H9 (cell line): ENCODE measurements around the gene CFAP54. TPM values are rescaled to one million over a fixed set of nuclear protein-coding genes. Genes with fewer than 3 reads are reported as not detected.

ENCODE experiments used
- DNase-seq: peaks from one replicate; pipeline ENCODE4 v3.0.0-alpha.2; 2017
- H2AFZ ChIP-seq: one replicate; pipeline ENCODE4 v1.6.1; 2013; ENCODE audit warnings: mild to moderate bottlenecking, low read length, control low read depth, moderate library complexity
- H2AK5ac ChIP-seq: 2 replicates; pipeline ENCODE4 v1.6.1; 2013; ENCODE audit warnings: low read length, control low read depth, mixed read lengths; ENCODE audit not compliant: insufficient read length
- H2BK120ac ChIP-seq: one replicate; pipeline ENCODE4 v1.6.1; 2013; ENCODE audit warnings: low read depth, mild to moderate bottlenecking, low read length, control low read depth, inconsistent platforms; ENCODE audit not compliant: poor library complexity, severe bottlenecking
- H2BK12ac ChIP-seq: 2 replicates; pipeline ENCODE4 v1.6.1; 2013; ENCODE audit warnings: low read length, control low read depth, mixed read lengths, low read depth; ENCODE audit not compliant: insufficient read length
- H2BK15ac ChIP-seq: 2 replicates; pipeline ENCODE4 v1.6.1; 2013; ENCODE audit warnings: low read depth, low read length, control low read depth
- H2BK20ac ChIP-seq: one replicate; pipeline ENCODE4 v1.6.1; 2013; ENCODE audit warnings: low read depth, mild to moderate bottlenecking, low read length, control low read depth, inconsistent platforms; ENCODE audit not compliant: poor library complexity, severe bottlenecking
- H2BK5ac ChIP-seq: 2 replicates; pipeline ENCODE4 v1.6.1; 2013; ENCODE audit warnings: low read length, control low read depth, mixed read lengths; ENCODE audit not compliant: insufficient read length
- H3K14ac ChIP-seq: 2 replicates; pipeline ENCODE4 v1.6.1; 2013; ENCODE audit warnings: low read length, control low read depth; ENCODE audit not compliant: insufficient read depth
- H3K18ac ChIP-seq: 2 replicates; pipeline ENCODE4 v1.6.1; 2013; ENCODE audit warnings: low read depth, mild to moderate bottlenecking, mixed read lengths, low read length, control low read depth; ENCODE audit not compliant: insufficient read length
- H3K23ac ChIP-seq: 2 replicates; pipeline ENCODE4 v1.6.1; 2013; ENCODE audit warnings: low read length, control low read depth, mixed read lengths, low read depth; ENCODE audit not compliant: insufficient read length
- H3K23me2 ChIP-seq: 2 replicates; pipeline ENCODE4 v1.6.1; 2013; ENCODE audit warnings: low read depth, mild to moderate bottlenecking, mixed read lengths, low read length, control low read depth; ENCODE audit not compliant: insufficient read length, poor library complexity, severe bottlenecking
- H3K27ac ChIP-seq: 2 replicates; pipeline ENCODE4 v1.5.1; 2013; ENCODE audit warnings: low read length, control low read depth, mixed read lengths, low read depth; ENCODE audit not compliant: insufficient read length
- H3K27me3 ChIP-seq: 2 replicates; pipeline ENCODE4 v1.6.1; 2013; ENCODE audit warnings: low read length, control low read depth, inconsistent platforms; ENCODE audit not compliant: insufficient read depth
- H3K4ac ChIP-seq: 2 replicates; pipeline ENCODE4 v1.6.1; 2013; ENCODE audit warnings: low read depth, mild to moderate bottlenecking, control low read depth, inconsistent platforms, low read length, moderate library complexity
- H3K4me1 ChIP-seq: 2 replicates; pipeline ENCODE4 v1.6.1; 2013; ENCODE audit warnings: low read length, control low read depth, inconsistent platforms; ENCODE audit not compliant: insufficient read depth
- H3K4me2 ChIP-seq: 2 replicates; pipeline ENCODE4 v1.6.1; 2013; ENCODE audit warnings: low read length, control low read depth, mixed read lengths; ENCODE audit not compliant: insufficient read length, insufficient read depth
- H3K56ac ChIP-seq: 2 replicates; pipeline ENCODE4 v1.6.1; 2013; ENCODE audit warnings: low read depth, mild to moderate bottlenecking, mixed read lengths, low read length, control low read depth; ENCODE audit not compliant: insufficient read length
- H3K79me1 ChIP-seq: 2 replicates; pipeline ENCODE4 v1.6.1; 2013; ENCODE audit warnings: low read depth, mild to moderate bottlenecking, moderate library complexity, low read length, control low read depth, inconsistent platforms; ENCODE audit not compliant: insufficient read depth, poor library complexity, severe bottlenecking
- H3K79me2 ChIP-seq: 2 replicates; pipeline ENCODE4 v1.6.1; 2013; ENCODE audit warnings: low read length, control low read depth, inconsistent platforms; ENCODE audit not compliant: insufficient read depth
- H3K9ac ChIP-seq: 2 replicates; pipeline ENCODE4 v1.6.1; 2013; ENCODE audit warnings: low read length, control low read depth, mixed read lengths; ENCODE audit not compliant: insufficient read length; ENCODE audit errors: extremely low read depth
- H3K9me3 ChIP-seq: one replicate; pipeline ENCODE4 v1.6.1; 2013; ENCODE audit warnings: low read depth, low read length, inconsistent platforms; ENCODE audit not compliant: control insufficient read depth
- H3T11ph ChIP-seq: one replicate; pipeline ENCODE4 v1.6.1; 2013; ENCODE audit warnings: mild to moderate bottlenecking, low read length, control low read depth, inconsistent platforms
- H4K20me1 ChIP-seq: one replicate; pipeline ENCODE4 v1.6.1; 2013; ENCODE audit not compliant: control insufficient read depth, insufficient read length, insufficient read depth
- H4K5ac ChIP-seq: 2 replicates; pipeline ENCODE4 v1.6.1; 2013; ENCODE audit warnings: low read depth, mild to moderate bottlenecking, mixed read lengths, low read length, control low read depth; ENCODE audit not compliant: insufficient read length
- H4K8ac ChIP-seq: replicated peaks from 2 replicates; pipeline ENCODE4 v1.6.1; 2013; ENCODE audit warnings: low read length, control low read depth, mixed read lengths, low read depth; ENCODE audit not compliant: insufficient read length
- H4K91ac ChIP-seq: 2 replicates; pipeline ENCODE4 v1.6.1; 2013; ENCODE audit warnings: low read depth, mild to moderate bottlenecking, moderate library complexity, mixed read lengths, low read length, control low read depth; ENCODE audit not compliant: insufficient read length
- H3K27ac Mint-ChIP-seq, 3 experiments: 2 replicates in 2 of 3; 3 replicates in 1 of 3; pipeline ENCODE4 v1.8.0; 2020 to 2021; ENCODE audit warnings: mixed read lengths in 3 of 3, mild to moderate bottlenecking in 1 of 3, moderate library complexity in 1 of 3
- H3K27me3 Mint-ChIP-seq: 2 replicates; pipeline ENCODE4 v1.8.0; 2021; ENCODE audit warnings: low read depth, mild to moderate bottlenecking, moderate library complexity, mixed read lengths
- H3K36me3 Mint-ChIP-seq, 3 experiments: 2 replicates in 2 of 3; 3 replicates in 1 of 3; pipeline ENCODE4 v1.8.0; 2020 to 2021; ENCODE audit warnings: low read depth in 3 of 3, mixed read lengths in 3 of 3; ENCODE audit not compliant: insufficient read depth in 1 of 3
- H3K4me1 Mint-ChIP-seq, 2 experiments: 2 replicates each; pipeline ENCODE4 v1.8.0; 2020; ENCODE audit warnings: mixed read lengths in 2 of 2
- H3K4me3 Mint-ChIP-seq, 2 experiments: 2 replicates in 1 of 2; 3 replicates in 1 of 2; pipeline ENCODE4 v1.8.0; 2020 to 2021; ENCODE audit warnings: mild to moderate bottlenecking in 2 of 2, mixed read lengths in 2 of 2, moderate library complexity in 1 of 2
- H3K9me3 Mint-ChIP-seq, 2 experiments: 2 replicates in 1 of 2; 3 replicates in 1 of 2; pipeline ENCODE4 v1.8.0; 2020; ENCODE audit warnings: mild to moderate bottlenecking in 2 of 2, mixed read lengths in 2 of 2, moderate library complexity in 1 of 2
- WGBS: extraction: QIAGEN DNeasy Blood & Tissue Kit; methylation state at CpG from one replicate; pipeline ENCODE4 v1.1.7; 2013; ENCODE audit warnings: missing lambda C conversion rate, low lambda C conversion rate, mixed read lengths; ENCODE audit not compliant: insufficient read length; ENCODE audit errors: extremely low coverage; 5-methylcytosine and 5-hydroxymethylcytosine counted together
- total RNA-seq: library from RNA; stranded (reverse); gene quantifications from 2 replicates; pipeline ENCODE4 v1.2.1, GENCODE V29; 2021
- TF ChIP-seq, protein P1 (sequence below): fragments of 200-600 bp; sonication (generic); conservative IDR thresholded peaks from 3 replicates; pipeline ENCODE4 v1.8.0; 2021; ENCODE audit warnings: antibody characterized with exemption, mild to moderate bottlenecking

The CFAP54 gene
- total RNA-seq, 1 experiment from 2014 or later: 0.24 TPM

DNA sequence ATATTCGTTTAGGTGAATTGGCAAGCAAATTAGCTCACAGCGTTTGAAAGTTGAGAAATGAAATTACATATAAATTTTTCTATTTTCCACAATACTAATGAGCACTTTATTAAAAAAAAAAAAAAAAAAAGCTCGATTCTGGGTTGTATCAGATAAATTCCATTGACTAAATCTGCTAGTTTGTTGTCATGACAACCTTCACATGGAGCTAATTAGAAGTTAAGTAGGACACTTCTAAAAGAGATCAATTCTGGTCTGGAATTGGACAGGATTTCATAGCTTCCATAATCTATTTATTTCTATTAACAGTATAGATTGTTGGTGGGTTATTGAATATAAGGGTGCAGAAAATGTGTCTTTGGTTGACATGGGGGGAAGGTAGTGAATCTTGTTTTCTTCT lies 332.2 kb downstream of the CFAP54 start:
- H3K23ac ChIP-seq: no peak overlapping the region
- no peak overlapping the region for H2BK15ac ChIP-seq
- no peak overlapping the region for H3K14ac ChIP-seq
- Mint-ChIP-seq H3K27me3 (no peaks in the 10 kb centered on the region), H3K4me1 (no peaks in the 10 kb centered on the region), H3K36me3 (peaks cover 2 to 11% (median 5%) of the 10 kb centered on the region in 3 experiments; a peak in 3 of 7 replicates), H3K27ac (no peak overlapping the region), H3K4me3 (no peak overlapping the region), H3K9me3 (peaks cover 9 to 12% of the 10 kb centered on the region in 2 experiments)
- H2BK20ac ChIP-seq: no peak overlapping the region
- no peaks in the 10 kb centered on the region for H3K9me3 ChIP-seq
- no peaks in the 10 kb centered on the region for H3K23me2 ChIP-seq
- whole genome bisulfite sequencing: no CpG with 5 or more reads among the region's 3 CpGs
- no peak overlapping the region for H2AFZ ChIP-seq
- no peaks in the 10 kb centered on the region for H3K79me1 ChIP-seq
- H4K5ac ChIP-seq: no peak overlapping the region
- H2AK5ac ChIP-seq: no peak overlapping the region
- H2BK12ac ChIP-seq: no peak overlapping the region
- no peak overlapping the region for H3K4me2 ChIP-seq
- no peak overlapping the region for H3T11ph ChIP-seq
- H3K27ac ChIP-seq: no peak overlapping the region
- H2BK120ac ChIP-seq: no peak overlapping the region
- H3K4ac ChIP-seq: no peak overlapping the region
- TF ChIP-seq, protein P1, sequence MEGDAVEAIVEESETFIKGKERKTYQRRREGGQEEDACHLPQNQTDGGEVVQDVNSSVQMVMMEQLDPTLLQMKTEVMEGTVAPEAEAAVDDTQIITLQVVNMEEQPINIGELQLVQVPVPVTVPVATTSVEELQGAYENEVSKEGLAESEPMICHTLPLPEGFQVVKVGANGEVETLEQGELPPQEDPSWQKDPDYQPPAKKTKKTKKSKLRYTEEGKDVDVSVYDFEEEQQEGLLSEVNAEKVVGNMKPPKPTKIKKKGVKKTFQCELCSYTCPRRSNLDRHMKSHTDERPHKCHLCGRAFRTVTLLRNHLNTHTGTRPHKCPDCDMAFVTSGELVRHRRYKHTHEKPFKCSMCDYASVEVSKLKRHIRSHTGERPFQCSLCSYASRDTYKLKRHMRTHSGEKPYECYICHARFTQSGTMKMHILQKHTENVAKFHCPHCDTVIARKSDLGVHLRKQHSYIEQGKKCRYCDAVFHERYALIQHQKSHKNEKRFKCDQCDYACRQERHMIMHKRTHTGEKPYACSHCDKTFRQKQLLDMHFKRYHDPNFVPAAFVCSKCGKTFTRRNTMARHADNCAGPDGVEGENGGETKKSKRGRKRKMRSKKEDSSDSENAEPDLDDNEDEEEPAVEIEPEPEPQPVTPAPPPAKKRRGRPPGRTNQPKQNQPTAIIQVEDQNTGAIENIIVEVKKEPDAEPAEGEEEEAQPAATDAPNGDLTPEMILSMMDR: no peak
- H4K91ac ChIP-seq: no peak overlapping the region
- no peak for DNase-seq
- H4K20me1 ChIP-seq: no peaks in the 10 kb centered on the region
- H2BK5ac ChIP-seq: no peak overlapping the region
- no peak overlapping the region for H3K18ac ChIP-seq
- H4K8ac ChIP-seq: no peak overlapping the region
- no peaks in the 10 kb centered on the region for H3K27me3 ChIP-seq
- H3K9ac ChIP-seq: no peak overlapping the region
- H3K79me2 ChIP-seq: no peaks in the 10 kb centered on the region
- no peaks in the 10 kb centered on the region for H3K4me1 ChIP-seq
- H3K56ac ChIP-seq: no peak overlapping the region
